Mucosa of descending colon (tissue), 3 donors: ENCODE measurements around the gene FHIT. TPM values are rescaled to one million over a fixed set of nuclear protein-coding genes. Genes with fewer than 3 reads are reported as not detected.

ENCODE experiments used
- ATAC-seq: fragments of 200-7000 bp; cut with Tn5 transposase; one replicate; pipeline ENCODE4 v1.9.1; 2020; ENCODE audit warnings: mild to moderate bottlenecking, moderate library complexity
- DNase-seq, 3 donors: peaks; one replicate each; pipeline ENCODE4 v3.0.0-alpha.2; 2020
- H3K36me3 ChIP-seq: fragments of 200-600 bp; one replicate; pipeline ENCODE4 v1.8.0; 2021; ENCODE audit warnings: low read depth, mild to moderate bottlenecking
- H3K4me1 ChIP-seq: fragments of 200-600 bp; one replicate; pipeline ENCODE4 v1.8.0; 2021; ENCODE audit warnings: low read depth, mild to moderate bottlenecking
- H3K4me3 ChIP-seq: fragments of 200-600 bp; one replicate; pipeline ENCODE4 v1.8.0; 2021; ENCODE audit warnings: mild to moderate bottlenecking
- H3K9me3 ChIP-seq: fragments of 200-600 bp; one replicate; pipeline ENCODE4 v1.8.0; 2021; ENCODE audit warnings: mild to moderate bottlenecking
- CTCF ChIP-seq: fragments of 200-600 bp; IDR thresholded peaks from one replicate; pipeline ENCODE4 v1.8.0; 2022; ENCODE audit warnings: antibody characterized with exemption, mild to moderate bottlenecking
- intact Hi-C, 2 donors: fragments of 100-400 bp; cut with DNase I in 1 of 2; cut with micrococcal nuclease in 1 of 2; formaldehyde crosslinking; loops; one replicate each; pipeline versions ENCODE4 v1.11.0 to v1.11.1; 2022; cut with DNase I, micrococcal nuclease
- total RNA-seq, 3 donors: library from RNA; stranded (reverse); fragmentation: NEBNext Ultra II Directional in 2 of 3; extraction: Animal tissue kit (Norgen Biotek cat#: 25700) in 2 of 3; gene quantifications; one replicate each; pipeline versions ENCODE4 v1.2.1 to v1.2.4, GENCODE V29; 2021 to 2023
- donor health status: DM: no; HTN: no; CAD: no; lungs with moderate emphysema.
- donor health status: DM: no; HTN: no; CAD: no.
- donor health status: DM: no; HTN: yes; CAD: no.

FHIT gene
- total RNA-seq, 3 donors from 2014 or later = 8.9 to 20.7 (median 18.6) TPM

DNA sequence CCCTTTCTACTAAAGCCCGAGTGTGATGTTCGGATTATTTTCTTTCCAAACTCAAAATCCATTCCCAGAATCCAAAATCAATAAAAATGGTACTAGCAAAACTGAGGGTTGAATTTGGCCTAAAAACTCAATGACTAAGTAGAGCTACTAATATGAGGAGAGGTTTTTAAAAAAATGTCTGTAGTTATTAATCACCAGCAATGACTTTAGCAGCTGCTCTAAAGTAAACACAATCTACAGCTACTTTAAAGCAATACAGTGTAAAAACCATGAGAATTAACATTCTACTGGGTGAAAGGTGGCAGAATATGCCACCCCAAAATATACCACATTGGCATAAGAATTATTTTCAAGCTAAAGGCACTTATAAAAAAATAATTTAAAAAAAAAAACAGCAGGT is 23.5 kb downstream of the FHIT start:
- ATAC-seq (no peak), DNase-seq (no peak)
- Histone ChIP-seq H3K36me3 (no peaks in the 10 kb centered on the region), H3K4me3 (no peak overlapping the region), H3K4me1 (no peaks in the 10 kb centered on the region), H3K9me3 (no peaks in the 10 kb centered on the region)
- no peak for TF ChIP-seq CTCF
- intact Hi-C loops = no loop called here

GRCh38 chr3:61226166-61226686 is 25.0 kb downstream of the FHIT start:
- Histone ChIP-seq H3K4me3 (no peak overlapping the region), H3K36me3 (no peaks in the 10 kb centered on the region), H3K4me1 (no peaks in the 10 kb centered on the region), H3K9me3 (no peaks in the 10 kb centered on the region)
- ATAC-seq (no peak), DNase-seq (no peak)
- intact Hi-C loops = no loop called here
- TF ChIP-seq CTCF = no peak

DNA sequence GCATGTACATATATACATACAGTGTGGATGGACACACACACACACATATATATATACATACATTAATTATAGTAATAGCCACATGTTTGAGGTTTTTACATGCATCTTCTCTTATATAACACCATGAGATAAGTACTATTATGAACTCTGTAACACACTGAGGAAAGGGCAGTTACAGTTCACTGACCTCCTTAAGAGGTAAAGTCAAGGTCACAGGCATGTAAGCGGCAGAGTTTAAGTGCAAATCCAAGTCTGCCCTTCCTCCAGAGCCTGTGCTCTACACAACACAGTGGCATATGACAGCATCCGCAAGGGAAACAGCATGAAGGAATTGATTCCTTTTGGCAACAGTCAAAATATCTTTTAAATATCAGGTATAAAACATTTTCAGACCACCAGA is 26.4 kb downstream of the FHIT start:
- no peak for ATAC-seq
- H3K4me1 ChIP-seq = no peaks in the 10 kb centered on the region

DNA sequence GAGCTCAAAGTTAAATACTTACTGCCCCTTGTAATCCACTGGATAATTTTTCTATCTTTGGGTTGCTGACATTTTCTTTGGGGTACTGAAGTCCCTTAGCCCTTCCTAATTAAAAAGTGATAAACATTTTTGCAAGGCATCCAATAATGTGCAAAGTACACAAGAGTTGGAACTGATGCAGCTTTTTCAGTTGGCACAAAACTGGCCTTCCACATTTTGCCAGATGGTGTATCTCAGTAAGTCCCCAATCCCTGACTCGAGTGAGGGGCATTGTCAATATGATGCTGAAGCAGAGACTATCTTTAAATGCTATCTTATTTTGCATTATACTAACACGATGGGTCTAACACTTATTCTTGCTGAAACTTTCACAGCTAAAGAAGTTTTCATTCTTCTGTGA is 27.8 kb downstream of the FHIT start:
- no peaks in the 10 kb centered on the region for H3K9me3 ChIP-seq
- TF ChIP-seq CTCF = no peak
- no peaks in the 10 kb centered on the region for H3K36me3 ChIP-seq
- intact Hi-C loops = no loop called here
- ATAC-seq (no peak), DNase-seq (no peak)
- H3K4me3 ChIP-seq = no peak overlapping the region
- H3K4me1 ChIP-seq = no peaks in the 10 kb centered on the region

More for the DNA sequence above, 26.4 kb downstream of the FHIT start:
- Histone ChIP-seq H3K9me3 (no peaks in the 10 kb centered on the region), H3K4me3 (no peak overlapping the region), H3K36me3 (no peaks in the 10 kb centered on the region)
- TF ChIP-seq CTCF = no peak
- intact Hi-C loops = no loop called here
- no peak for DNase-seq

DNA sequence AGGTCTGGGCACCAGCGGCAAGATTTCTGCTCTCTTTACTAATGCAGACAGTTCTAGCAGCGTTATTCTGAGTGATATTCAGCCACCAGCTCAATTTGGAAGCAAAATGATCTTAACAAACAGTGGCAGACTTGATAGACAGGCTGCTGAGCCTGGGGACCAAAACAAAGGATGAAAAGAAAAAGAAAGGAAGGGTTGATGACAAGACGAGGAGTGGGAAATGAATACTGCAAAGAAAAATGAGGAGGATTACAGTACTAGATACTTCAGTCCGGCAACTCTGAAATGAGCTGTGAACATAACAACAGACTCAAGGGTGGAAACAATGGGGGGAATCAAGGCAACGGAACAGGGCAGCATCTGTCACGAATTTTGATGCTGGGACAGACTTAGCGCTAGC is 28.8 kb downstream of the FHIT start:
- DNase-seq (no peak), ATAC-seq (no peak)
- H3K4me1 ChIP-seq = no peaks in the 10 kb centered on the region
- H3K36me3 ChIP-seq = no peaks in the 10 kb centered on the region
- H3K9me3 ChIP-seq = no peaks in the 10 kb centered on the region
- no peak overlapping the region for H3K4me3 ChIP-seq
- TF ChIP-seq CTCF = no peak
- intact Hi-C loops = no loop called here

DNA sequence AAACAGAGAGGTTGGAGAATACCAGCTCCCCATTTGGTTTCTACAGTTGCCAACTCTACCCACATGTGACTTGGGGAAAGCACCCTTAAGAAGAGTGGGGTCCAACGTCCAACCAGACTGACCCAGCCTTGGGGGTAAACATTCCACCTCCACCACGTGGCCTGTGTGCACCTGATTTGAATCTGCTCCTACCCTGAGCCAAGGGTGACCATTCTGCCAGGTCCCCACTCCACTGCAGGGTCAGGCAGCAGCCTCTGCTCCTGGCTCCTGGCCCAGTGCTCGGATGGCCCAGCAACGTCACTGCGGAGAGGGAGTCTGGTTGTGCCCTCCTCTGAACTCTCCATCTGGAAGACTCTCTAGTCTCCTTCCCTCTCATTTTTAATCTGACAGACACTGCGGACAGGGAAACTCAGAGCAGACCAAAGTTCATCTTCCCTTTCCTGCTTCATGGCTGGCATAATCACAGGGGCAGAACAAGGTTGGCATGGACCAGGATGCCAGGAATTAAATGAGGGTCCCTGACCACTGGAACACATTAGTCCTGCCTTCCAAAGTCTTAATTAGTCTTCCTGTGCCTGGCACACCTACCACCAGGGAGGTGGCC is 29.4 kb downstream of the FHIT start:
- DNase-seq (no peak), ATAC-seq (peak; percentile 60)
- Histone ChIP-seq H3K4me3 (no peak overlapping the region), H3K9me3 (no peaks in the 10 kb centered on the region), H3K4me1 (no peaks in the 10 kb centered on the region), H3K36me3 (no peaks in the 10 kb centered on the region)
- intact Hi-C loops = no loop called here
- TF ChIP-seq CTCF = no peak
